Adipocyte (in vitro differentiated cells): ENCODE results near the gene MCF2L2.
"Not testable (repeated sequence)": the region's sequence is repeated elsewhere in the genome, so short reads cannot be mapped to it uniquely, and the experiment has no call there.

Source experiments
- DNase-seq: peaks from one replicate; pipeline ENCODE4 v3.0.0-alpha.2; 2015; ENCODE audit warnings: low read depth
- H3K27me3 ChIP-seq: replicated peaks from 2 replicates; pipeline ENCODE4 v1.7.0; 2013; ENCODE audit warnings: mild to moderate bottlenecking, low read length, moderate library complexity; ENCODE audit not compliant: control insufficient read depth, insufficient read depth
- H3K36me3 ChIP-seq: 2 replicates; pipeline ENCODE4 v1.7.0; 2013; ENCODE audit warnings: low read length, mild to moderate bottlenecking, moderate library complexity; ENCODE audit not compliant: control insufficient read depth, insufficient read depth, severe bottlenecking
- H3K4me1 ChIP-seq: 2 replicates; pipeline ENCODE4 v1.7.0; 2013; ENCODE audit warnings: mild to moderate bottlenecking, low read length, moderate library complexity; ENCODE audit not compliant: control insufficient read depth, insufficient read depth
- H3K4me3 ChIP-seq: 2 replicates; pipeline ENCODE4 v1.7.0; 2013; ENCODE audit warnings: mild to moderate bottlenecking, low read length, moderate library complexity
- H3K9ac ChIP-seq: 2 replicates; pipeline ENCODE4 v1.7.0; 2013; ENCODE audit warnings: mild to moderate bottlenecking, low read length, moderate library complexity
- H3K9me3 ChIP-seq: 2 replicates; pipeline ENCODE4 v1.7.0; 2013; ENCODE audit warnings: mild to moderate bottlenecking, low read length, moderate library complexity; ENCODE audit not compliant: control insufficient read depth

MCF2L2 gene

DNA sequence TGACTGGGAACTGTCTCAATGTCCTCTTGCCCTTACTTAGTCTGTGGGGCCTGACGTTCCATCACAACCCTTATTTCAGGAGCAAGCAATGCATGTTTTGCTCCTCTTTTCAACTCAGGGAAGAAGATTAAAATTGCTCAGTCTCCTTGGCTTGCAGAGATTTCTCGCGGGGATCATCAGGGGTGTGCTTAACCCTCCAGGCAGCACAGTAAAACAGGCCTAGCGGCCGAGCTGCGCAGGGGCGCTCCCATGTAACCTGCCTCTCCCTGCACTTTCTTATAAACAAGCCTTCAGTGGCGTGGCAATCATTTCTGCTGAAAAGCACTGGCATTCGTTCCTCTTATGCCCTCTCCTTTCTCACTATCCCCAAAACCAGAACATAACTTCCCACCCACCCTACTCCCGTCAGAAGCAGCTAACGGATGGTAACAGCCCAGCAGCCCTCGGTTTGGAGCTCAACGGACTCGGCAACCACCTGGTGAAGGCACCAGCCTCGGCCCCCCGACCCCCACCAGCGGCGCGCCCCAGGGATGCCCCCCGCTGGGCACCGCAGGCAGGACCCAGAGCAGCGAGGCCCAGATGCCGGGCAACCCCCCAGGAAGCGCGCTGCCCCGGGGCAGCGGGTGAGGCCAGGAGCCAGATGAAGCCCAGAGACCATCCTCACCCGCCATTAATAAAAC is 1.1 kb downstream of the MCF2L2 start:
- peak overlapping the region; percentile 78 for H3K4me3 ChIP-seq
- peaks cover 51% of the 10 kb centered on the region for H3K27me3 ChIP-seq
- no peaks in the 10 kb centered on the region for H3K9me3 ChIP-seq
- H3K4me1 ChIP-seq, result no peaks in the 10 kb centered on the region
- H3K36me3 ChIP-seq, result no peaks in the 10 kb centered on the region
- H3K9ac ChIP-seq, result no peak overlapping the region
- no peak for DNase-seq

DNA sequence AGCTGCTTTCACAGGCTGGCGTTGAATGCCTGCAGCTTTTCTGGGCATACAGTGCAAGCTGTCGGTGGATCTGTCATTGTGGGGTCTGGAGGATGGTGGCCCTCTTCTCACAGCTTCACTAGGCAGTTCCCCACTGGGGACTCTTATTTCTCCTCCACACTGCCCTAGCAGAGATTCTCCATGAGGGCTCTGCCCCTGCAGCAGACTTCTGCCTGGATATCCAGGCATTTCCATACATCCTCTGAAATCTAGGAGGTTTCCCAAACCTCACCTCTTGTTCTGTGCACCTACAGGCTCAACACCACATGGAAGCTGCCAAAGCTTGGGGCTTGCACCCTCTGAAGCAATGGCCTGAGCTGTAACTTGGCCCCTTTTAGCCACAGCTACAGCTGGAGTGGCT is 9.6 kb downstream of the MCF2L2 start:
- H3K27me3 ChIP-seq, H3K9ac ChIP-seq, H3K4me1 ChIP-seq, H3K36me3 ChIP-seq, DNase-seq, H3K4me3 ChIP-seq: not testable (repeated sequence)
- H3K9me3 ChIP-seq, result peaks cover 36% of the 10 kb centered on the region

DNA sequence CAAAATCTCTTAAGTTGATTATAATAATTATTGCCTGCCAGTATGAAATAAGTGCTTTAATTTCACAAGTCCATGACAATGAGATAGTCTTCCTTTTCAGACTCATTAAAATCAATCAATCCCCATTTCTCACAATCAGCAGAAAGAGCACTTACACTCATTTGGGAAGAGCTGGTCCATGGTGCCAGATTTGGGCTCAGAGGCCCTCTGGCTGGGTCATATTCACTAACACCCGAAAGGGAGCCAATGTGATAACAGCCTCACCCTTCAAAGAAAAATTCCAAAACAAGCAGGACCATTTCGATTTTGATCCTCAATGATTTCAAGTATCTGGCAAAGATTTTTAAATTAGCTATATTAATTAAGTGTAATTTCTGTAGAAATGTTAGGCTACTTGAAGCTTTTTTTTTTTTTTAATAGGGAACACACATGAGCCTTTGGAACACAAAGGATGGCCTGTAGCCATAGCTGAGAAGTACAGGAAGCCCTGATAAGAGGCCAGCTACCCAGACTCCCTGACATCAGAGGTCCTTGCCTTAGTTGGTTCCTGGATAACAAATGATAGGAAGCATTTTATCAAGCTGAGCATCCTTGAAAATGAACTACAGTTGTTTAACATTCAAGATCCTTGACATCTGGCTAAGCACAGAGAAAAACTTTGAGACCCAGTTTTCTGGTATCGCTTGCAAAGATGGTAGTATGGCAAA is 17.1 kb downstream of the MCF2L2 start:
- Histone ChIP-seq H3K9ac (no peak overlapping the region), H3K27me3 (peaks cover 17% of the 10 kb centered on the region), H3K36me3 (no peaks in the 10 kb centered on the region), H3K9me3 (no peaks in the 10 kb centered on the region), H3K4me1 (no peaks in the 10 kb centered on the region), H3K4me3 (no peak overlapping the region)
- no peak for DNase-seq

DNA sequence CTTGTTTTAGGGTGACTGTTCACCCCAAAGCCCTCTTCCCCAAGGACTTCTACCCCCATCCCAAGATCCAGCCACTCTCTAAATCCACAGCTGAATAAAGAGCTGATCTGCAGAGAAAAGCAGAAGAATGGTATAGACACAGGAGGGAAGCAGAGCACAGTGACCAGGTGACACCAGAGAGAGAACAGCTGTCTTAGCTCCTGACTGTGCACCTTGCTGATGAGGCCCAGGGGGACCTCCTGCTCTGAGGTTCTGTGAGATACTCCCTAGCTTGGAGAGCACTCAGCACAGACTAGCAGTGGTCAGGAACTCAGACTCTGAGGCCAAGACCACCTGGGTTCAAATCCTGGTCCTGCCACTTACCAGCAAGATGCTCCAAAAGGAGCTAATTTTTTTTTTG is 17.7 kb downstream of the MCF2L2 start:
- Histone ChIP-seq H3K36me3 (no peaks in the 10 kb centered on the region), H3K27me3 (peaks cover 17% of the 10 kb centered on the region), H3K9me3 (no peaks in the 10 kb centered on the region), H3K9ac (no peak overlapping the region), H3K4me3 (no peak overlapping the region), H3K4me1 (no peaks in the 10 kb centered on the region)
- no peak for DNase-seq

DNA sequence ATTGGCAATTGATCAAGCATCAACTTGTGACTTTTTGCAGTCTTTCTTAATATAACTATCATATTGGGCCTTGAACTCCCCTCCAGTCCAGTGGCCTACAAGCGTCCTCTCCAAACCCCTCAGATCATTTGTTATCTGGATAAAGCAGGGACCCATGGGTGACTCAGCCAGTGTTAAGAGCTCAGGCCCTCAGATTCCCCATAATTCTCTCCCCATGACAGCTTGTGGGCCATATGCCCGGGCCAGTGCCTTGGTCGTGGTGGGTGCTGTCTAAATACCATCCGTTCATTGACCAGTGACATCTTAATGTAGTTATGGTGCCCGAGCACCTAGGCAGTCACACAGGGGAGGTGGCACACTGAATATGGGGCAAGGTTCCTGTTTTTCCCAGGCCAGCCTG is 18.1 kb downstream of the MCF2L2 start:
- Histone ChIP-seq H3K9ac (no peak overlapping the region), H3K4me1 (no peaks in the 10 kb centered on the region), H3K36me3 (no peaks in the 10 kb centered on the region), H3K9me3 (no peaks in the 10 kb centered on the region), H3K4me3 (no peak overlapping the region), H3K27me3 (peaks cover 17% of the 10 kb centered on the region)
- no peak for DNase-seq

DNA sequence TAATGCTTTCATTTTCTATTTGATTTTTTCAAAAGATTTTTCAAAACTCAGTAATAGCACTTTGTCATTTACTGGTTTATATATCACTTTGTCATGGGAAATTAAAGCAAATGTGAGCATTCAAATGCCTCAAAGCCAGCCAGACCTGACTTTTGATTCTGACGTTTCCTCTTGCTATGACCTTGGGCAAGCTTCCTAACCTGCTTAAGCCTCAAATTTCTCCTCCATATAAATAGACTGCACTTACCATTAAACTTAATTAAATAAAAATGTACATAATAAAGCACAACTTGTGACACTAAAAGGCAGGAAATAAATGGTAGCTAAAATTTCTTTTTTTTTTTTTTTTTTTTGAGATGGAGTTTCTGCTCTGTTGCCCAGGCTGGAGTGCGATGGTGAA is 19.2 kb downstream of the MCF2L2 start:
- Histone ChIP-seq H3K9ac (no peak overlapping the region), H3K9me3 (no peaks in the 10 kb centered on the region), H3K36me3 (no peaks in the 10 kb centered on the region), H3K4me1 (no peaks in the 10 kb centered on the region), H3K27me3 (peaks cover 17% of the 10 kb centered on the region), H3K4me3 (no peak overlapping the region)
- DNase-seq, result no peak

DNA sequence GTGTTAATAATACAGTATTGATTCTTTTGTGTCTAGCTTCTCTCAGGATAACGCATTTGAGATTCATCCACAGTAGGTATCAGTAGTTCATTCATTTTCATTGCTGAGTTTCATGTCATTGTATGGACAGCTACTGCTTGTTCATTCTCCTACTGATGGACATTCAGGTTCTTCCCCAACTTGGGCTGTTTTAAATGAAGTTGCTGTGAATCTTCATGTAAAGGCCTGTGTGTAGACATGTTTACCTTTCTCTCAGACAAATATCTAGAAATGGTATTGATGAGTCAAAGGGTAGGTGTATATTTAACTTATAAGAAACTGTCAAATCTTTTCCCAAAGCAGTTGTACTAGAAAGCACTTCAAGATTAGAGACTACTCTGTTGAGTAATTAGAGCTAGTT is 26.7 kb downstream of the MCF2L2 start:
- H3K9me3 ChIP-seq, result no peaks in the 10 kb centered on the region
- DNase-seq, result no peak
- H3K4me1 ChIP-seq, result no peaks in the 10 kb centered on the region
- no peak overlapping the region for H3K4me3 ChIP-seq
- H3K27me3 ChIP-seq, result no peaks in the 10 kb centered on the region
- H3K9ac ChIP-seq, result no peak overlapping the region
- H3K36me3 ChIP-seq, result no peaks in the 10 kb centered on the region

DNA sequence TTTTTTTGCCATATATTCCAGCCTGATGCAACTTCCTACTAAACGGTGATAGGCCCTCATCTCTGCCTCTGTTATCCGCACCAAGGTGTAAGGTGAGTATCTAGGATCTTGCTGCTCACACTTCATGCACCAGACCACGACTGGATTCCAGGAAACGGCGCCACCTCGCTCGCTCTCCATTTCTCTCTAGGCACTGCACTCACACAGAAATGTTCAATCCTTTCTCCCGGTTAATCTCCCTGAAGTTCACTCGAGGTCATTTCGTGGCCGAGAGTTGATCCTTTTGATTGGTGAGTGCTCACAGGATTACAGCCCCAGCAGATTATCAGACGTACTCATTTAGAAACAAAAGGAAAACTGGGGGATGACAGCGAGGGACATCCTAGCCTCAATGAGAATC is 28.1 kb downstream of the MCF2L2 start:
- Histone ChIP-seq H3K4me3 (no peak overlapping the region), H3K36me3 (no peaks in the 10 kb centered on the region), H3K27me3 (no peaks in the 10 kb centered on the region), H3K9ac (no peak overlapping the region), H3K4me1 (no peaks in the 10 kb centered on the region), H3K9me3 (no peaks in the 10 kb centered on the region)
- no peak for DNase-seq

DNA sequence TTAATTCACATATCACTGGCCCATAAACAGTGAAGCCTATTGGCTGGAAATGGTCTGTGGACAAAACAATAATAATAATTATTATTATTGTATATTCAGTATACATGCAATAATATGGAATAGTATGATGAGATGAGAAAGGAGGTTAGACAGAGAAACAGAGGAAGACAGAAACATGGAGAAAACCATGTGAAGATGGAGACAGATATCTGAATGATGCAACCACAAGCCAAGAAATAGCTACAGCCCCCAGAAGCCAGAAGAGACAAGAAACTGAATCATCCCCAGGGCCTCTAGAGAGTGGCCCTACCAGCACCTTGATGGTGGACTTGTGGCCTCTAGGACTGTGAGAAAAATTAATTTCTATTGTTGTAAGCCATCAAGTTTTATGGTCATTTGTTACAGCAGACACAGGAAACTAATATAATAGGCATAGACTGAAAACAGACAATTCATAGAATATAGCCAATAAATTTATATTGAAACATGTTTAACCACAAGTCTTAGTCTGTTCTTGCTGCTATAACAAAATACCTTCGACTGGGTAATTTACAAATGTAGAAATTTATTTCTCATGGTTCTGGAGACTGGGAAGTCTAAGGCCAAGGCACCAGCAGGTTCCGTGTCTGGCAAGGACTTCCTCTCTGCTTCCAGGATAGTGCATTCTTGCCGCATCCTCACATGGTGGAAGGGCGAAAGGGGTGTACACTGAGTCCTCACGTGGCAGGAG is 31.6 kb downstream of the MCF2L2 start:
- Histone ChIP-seq H3K4me1 (peaks cover 11% of the 10 kb centered on the region), H3K9ac (no peak overlapping the region), H3K4me3 (no peak overlapping the region), H3K9me3 (no peaks in the 10 kb centered on the region), H3K36me3 (no peaks in the 10 kb centered on the region), H3K27me3 (peaks cover 10% of the 10 kb centered on the region)
- DNase-seq, result no peak

DNA sequence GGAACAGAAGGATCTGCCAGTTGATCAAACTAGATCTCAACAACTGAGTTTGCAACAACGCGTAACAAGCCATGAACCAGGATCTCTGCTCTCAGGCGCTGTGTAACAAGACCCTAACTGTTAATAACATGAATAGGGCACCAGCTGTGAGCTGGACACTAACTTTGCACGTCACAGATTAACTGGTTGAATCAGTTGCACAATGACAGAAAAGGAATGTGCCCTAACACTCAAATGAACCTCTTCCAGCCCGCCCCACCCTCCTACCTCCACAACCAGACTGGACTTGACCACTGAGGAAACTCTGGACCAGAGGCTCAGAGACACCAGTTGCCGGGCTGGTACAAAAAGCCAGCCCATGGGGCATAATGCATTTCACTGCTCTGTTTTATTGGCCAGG is 34.3 kb downstream of the MCF2L2 start:
- no peak overlapping the region for H3K4me3 ChIP-seq
- peaks cover 11% of the 10 kb centered on the region for H3K4me1 ChIP-seq
- H3K36me3 ChIP-seq, result no peaks in the 10 kb centered on the region
- no peak overlapping the region for H3K9ac ChIP-seq
- no peaks in the 10 kb centered on the region for H3K9me3 ChIP-seq
- DNase-seq, result peak; percentile 22
- peaks cover 10% of the 10 kb centered on the region for H3K27me3 ChIP-seq

DNA sequence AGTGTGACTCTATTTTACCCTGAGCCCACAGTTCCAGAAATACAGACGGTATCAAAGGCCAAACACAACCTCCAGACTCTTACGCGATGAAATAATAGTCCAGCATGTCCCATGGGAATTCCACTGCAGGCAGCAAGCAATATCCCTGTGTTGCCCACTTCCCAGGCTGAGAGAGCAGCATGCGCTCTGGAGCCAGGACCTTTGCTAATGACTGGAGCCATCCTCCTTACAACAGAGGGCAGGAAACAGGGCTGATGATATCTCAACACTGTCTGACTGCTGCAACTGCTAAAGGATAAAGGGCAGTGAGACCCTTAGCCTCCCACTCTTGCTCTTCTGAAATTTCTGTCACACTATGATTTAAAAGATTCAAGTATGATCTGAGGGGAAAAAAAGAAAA is 34.8 kb downstream of the MCF2L2 start:
- Histone ChIP-seq H3K4me1 (peaks cover 11% of the 10 kb centered on the region), H3K27me3 (peaks cover 10% of the 10 kb centered on the region), H3K36me3 (no peaks in the 10 kb centered on the region), H3K4me3 (no peak overlapping the region), H3K9ac (no peak overlapping the region), H3K9me3 (no peaks in the 10 kb centered on the region)
- no peak for DNase-seq
